NCI-H146 treated with DMSO at 0.1 percent for 48 hours (cell line): ENCODE measurements around the gene NRXN3.

ENCODE experiments used
- DNase-seq: peaks from one replicate; lab custom pipeline; 2025; ENCODE audit not compliant: unreplicated experiment; lab: John Stamatoyannopoulos, UW

NRXN3 gene

GRCh38 chr14:79271122-79271521, 1100.9 kb downstream of the NRXN3 start:
- no peak for DNase-seq

- no peak for DNase-seq
Observed at GRCh38 chr14:79274641-79275291, 1104.6 kb downstream of the NRXN3 start.

GRCh38 chr14:79275292-79275655, 1105.1 kb downstream of the NRXN3 start:
- no peak for DNase-seq

GRCh38 chr14:79278286-79278797, 1108.2 kb downstream of the NRXN3 start:
- DNase-seq = no peak

- DNase-seq = peak; percentile 72
Observed at GRCh38 chr14:79278798-79279644, 1108.8 kb downstream of the NRXN3 start.

- no peak for DNase-seq
Observed at GRCh38 chr14:79279645-79280597, 1109.7 kb downstream of the NRXN3 start.

- DNase-seq = no peak
Observed at GRCh38 chr14:79281244-79282152, 1111.3 kb downstream of the NRXN3 start.

- no peak for DNase-seq
Observed at GRCh38 chr14:79284621-79285020, 1114.4 kb downstream of the NRXN3 start.

- DNase-seq = no peak
Observed at GRCh38 chr14:79285263-79285662, 1115.1 kb downstream of the NRXN3 start.

GRCh38 chr14:79287976-79288375, 1117.8 kb downstream of the NRXN3 start:
- DNase-seq = no peak

GRCh38 chr14:79293482-79294177, 1123.5 kb downstream of the NRXN3 start:
- DNase-seq = no peak

- DNase-seq = no peak
Observed at GRCh38 chr14:79294499-79294898, 1124.3 kb downstream of the NRXN3 start.

GRCh38 chr14:79295385-79295784, 1125.2 kb downstream of the NRXN3 start:
- DNase-seq = no peak

- no peak for DNase-seq
Observed at GRCh38 chr14:79298373-79298772, 1128.2 kb downstream of the NRXN3 start.

GRCh38 chr14:79299162-79299561, 1129.0 kb downstream of the NRXN3 start:
- no peak for DNase-seq

- DNase-seq = no peak
Observed at GRCh38 chr14:79304279-79304678, 1134.1 kb downstream of the NRXN3 start.

- DNase-seq = no peak
Observed at GRCh38 chr14:79306546-79306945, 1136.4 kb downstream of the NRXN3 start.

- no peak for DNase-seq
Observed at GRCh38 chr14:79318371-79318770, 1148.2 kb downstream of the NRXN3 start.

GRCh38 chr14:79320561-79320960, 1150.4 kb downstream of the NRXN3 start:
- DNase-seq = no peak

- DNase-seq = no peak
Observed at GRCh38 chr14:79321070-79321469, 1150.9 kb downstream of the NRXN3 start.
